A549 (cell line): ENCODE results near the gene PRRX2.

Experiments
- EP300 ChIP-seq, 2 experiments: fragments of >200 bp; sonication (Bioruptor Twin); formaldehyde crosslinking; IDR thresholded peaks; 2 replicates in 1 of 2; 3 replicates in 1 of 2; pipeline ENCODE4 v1.6.1; 2016 to 2017
- ESRRA ChIP-seq: fragments of 150-350 bp; IDR thresholded peaks from 2 replicates; pipeline ENCODE4 v1.6.1; 2014; ENCODE audit warnings: mild to moderate bottlenecking, low read length, borderline replicate concordance
- HEYL ChIP-seq: fragments of 250-450 bp; sonication (Bioruptor Pico); IDR thresholded peaks from 2 replicates; pipeline ENCODE4 v1.8.0; 2021; ENCODE audit warnings: mild to moderate bottlenecking, moderate library complexity
- JUNB ChIP-seq: fragments of >200 bp; sonication (Bioruptor Twin); formaldehyde crosslinking; IDR thresholded peaks from 2 replicates; pipeline ENCODE4 v1.6.1; 2016
- MAFK ChIP-seq: fragments of 450-650 bp; IDR thresholded peaks from 2 replicates; pipeline ENCODE4 v1.6.1; 2014; ENCODE audit not compliant: partially characterized antibody
- POLR2A ChIP-seq: IDR thresholded peaks from 2 replicates; pipeline ENCODE4 v1.6.1; 2012; ENCODE audit warnings: mild to moderate bottlenecking, low read length
- RAD21 ChIP-seq, 2 experiments: fragments of >200 bp in 1 of 2; sonication (Bioruptor Twin) in 1 of 2; formaldehyde crosslinking in 1 of 2; IDR thresholded peaks in 1 of 2; conservative IDR thresholded peaks in 1 of 2; 2 replicates in 1 of 2; 3 replicates in 1 of 2; pipeline ENCODE4 v1.6.1; 2012 to 2018; ENCODE audit warnings: inconsistent platforms in 1 of 2
- RCOR1 ChIP-seq: fragments of 150-350 bp; IDR thresholded peaks from 2 replicates; pipeline ENCODE4 v1.6.1; 2014; ENCODE audit warnings: antibody characterized with exemption, low read length, low read depth
- SREBF2 ChIP-seq: fragments of 450-650 bp; IDR thresholded peaks from 2 replicates; pipeline ENCODE4 v1.6.1; 2014; ENCODE audit warnings: mild to moderate bottlenecking, moderate library complexity
- TP53 ChIP-seq: fragments of 250-450 bp; sonication (Bioruptor Pico); IDR thresholded peaks from 2 replicates; pipeline ENCODE4 v1.5.0; 2021; ENCODE audit warnings: mild to moderate bottlenecking, moderate library complexity
- ZNF302 ChIP-seq: fragments of 250-450 bp; sonication (Bioruptor Pico); IDR thresholded peaks from 2 replicates; pipeline ENCODE4 v1.9.0; 2021; ENCODE audit warnings: inconsistent platforms, mild to moderate bottlenecking, moderate library complexity
- TF ChIP-seq, protein P1 (sequence below): fragments of >200 bp; sonication (Bioruptor Twin); formaldehyde crosslinking; IDR thresholded peaks from 3 replicates; pipeline ENCODE4 v1.5.1; 2016
- TF ChIP-seq, protein P2 (sequence below): fragments of 200-600 bp; sonication (generic); IDR thresholded peaks from 2 replicates; pipeline ENCODE4 v1.6.1; 2016; ENCODE audit warnings: antibody characterized with exemption, mild to moderate bottlenecking, moderate library complexity

DNA sequence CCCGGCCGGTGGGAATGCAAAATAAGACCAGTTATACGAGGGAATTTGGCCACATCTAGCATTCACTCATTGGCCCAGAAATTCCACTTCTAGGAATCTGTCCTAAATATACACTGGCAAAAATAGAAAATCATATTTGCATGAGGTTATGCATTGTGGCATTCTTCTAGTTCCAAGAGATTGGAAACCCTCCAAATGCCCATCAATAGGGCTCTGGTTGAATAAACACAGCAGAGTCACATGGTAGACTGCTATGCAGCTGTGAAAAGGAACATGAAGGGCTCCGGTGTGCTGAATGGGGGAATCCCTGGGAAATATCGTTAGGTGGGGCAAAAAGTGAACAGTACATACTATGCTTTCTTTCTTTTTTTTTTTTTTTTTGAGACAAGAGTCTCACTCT lies 50.6 kb downstream of the PRRX2 start:
- TF ChIP-seq, protein P1, sequence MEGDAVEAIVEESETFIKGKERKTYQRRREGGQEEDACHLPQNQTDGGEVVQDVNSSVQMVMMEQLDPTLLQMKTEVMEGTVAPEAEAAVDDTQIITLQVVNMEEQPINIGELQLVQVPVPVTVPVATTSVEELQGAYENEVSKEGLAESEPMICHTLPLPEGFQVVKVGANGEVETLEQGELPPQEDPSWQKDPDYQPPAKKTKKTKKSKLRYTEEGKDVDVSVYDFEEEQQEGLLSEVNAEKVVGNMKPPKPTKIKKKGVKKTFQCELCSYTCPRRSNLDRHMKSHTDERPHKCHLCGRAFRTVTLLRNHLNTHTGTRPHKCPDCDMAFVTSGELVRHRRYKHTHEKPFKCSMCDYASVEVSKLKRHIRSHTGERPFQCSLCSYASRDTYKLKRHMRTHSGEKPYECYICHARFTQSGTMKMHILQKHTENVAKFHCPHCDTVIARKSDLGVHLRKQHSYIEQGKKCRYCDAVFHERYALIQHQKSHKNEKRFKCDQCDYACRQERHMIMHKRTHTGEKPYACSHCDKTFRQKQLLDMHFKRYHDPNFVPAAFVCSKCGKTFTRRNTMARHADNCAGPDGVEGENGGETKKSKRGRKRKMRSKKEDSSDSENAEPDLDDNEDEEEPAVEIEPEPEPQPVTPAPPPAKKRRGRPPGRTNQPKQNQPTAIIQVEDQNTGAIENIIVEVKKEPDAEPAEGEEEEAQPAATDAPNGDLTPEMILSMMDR = no peak
- TF ChIP-seq, protein P2, sequence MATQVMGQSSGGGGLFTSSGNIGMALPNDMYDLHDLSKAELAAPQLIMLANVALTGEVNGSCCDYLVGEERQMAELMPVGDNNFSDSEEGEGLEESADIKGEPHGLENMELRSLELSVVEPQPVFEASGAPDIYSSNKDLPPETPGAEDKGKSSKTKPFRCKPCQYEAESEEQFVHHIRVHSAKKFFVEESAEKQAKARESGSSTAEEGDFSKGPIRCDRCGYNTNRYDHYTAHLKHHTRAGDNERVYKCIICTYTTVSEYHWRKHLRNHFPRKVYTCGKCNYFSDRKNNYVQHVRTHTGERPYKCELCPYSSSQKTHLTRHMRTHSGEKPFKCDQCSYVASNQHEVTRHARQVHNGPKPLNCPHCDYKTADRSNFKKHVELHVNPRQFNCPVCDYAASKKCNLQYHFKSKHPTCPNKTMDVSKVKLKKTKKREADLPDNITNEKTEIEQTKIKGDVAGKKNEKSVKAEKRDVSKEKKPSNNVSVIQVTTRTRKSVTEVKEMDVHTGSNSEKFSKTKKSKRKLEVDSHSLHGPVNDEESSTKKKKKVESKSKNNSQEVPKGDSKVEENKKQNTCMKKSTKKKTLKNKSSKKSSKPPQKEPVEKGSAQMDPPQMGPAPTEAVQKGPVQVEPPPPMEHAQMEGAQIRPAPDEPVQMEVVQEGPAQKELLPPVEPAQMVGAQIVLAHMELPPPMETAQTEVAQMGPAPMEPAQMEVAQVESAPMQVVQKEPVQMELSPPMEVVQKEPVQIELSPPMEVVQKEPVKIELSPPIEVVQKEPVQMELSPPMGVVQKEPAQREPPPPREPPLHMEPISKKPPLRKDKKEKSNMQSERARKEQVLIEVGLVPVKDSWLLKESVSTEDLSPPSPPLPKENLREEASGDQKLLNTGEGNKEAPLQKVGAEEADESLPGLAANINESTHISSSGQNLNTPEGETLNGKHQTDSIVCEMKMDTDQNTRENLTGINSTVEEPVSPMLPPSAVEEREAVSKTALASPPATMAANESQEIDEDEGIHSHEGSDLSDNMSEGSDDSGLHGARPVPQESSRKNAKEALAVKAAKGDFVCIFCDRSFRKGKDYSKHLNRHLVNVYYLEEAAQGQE = no peak
- TF ChIP-seq RCOR1 (no peak), POLR2A (no peak), ESRRA (no peak), MAFK (no peak), JUNB (no peak), SREBF2 (no peak), TP53 (CRISPR knock-in tag) (no peak), RAD21 (conservative IDR thresholded peaks at IDR 0.05 in 1 of 2, IDR thresholded peaks at IDR 0.05 in 1 of 2) (no peak), EP300 (IDR thresholded peaks at IDR 0.05) (no peak), HEYL (no peak), ZNF302 (CRISPR knock-in tag) (no peak)
